ENCODE results near the gene KRT36.

DNA sequence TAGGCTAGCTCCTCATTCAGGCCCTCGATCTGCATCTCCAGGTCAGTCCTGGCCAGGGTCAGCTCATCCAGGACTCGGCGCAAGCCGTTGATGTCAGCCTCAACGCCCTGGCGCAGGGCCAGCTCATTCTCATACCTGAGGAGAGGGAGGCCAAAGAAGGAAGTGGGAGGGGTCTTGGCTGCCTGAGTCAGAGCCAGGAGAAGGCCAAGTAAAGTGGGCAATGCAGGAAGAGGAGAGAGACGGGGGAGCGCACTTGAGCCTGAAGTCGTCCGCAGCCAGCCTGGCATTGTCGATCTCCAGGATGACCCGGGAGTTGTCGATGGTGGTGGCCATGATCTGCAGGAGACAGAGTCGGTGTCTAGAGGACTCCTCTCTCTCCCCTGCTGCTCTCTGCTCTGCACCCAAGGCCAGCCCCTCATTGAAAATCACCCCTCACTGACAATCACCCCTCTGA is 27.1 kb upstream of the KRT36 start:
- TF ChIP-seq, protein P1, sequence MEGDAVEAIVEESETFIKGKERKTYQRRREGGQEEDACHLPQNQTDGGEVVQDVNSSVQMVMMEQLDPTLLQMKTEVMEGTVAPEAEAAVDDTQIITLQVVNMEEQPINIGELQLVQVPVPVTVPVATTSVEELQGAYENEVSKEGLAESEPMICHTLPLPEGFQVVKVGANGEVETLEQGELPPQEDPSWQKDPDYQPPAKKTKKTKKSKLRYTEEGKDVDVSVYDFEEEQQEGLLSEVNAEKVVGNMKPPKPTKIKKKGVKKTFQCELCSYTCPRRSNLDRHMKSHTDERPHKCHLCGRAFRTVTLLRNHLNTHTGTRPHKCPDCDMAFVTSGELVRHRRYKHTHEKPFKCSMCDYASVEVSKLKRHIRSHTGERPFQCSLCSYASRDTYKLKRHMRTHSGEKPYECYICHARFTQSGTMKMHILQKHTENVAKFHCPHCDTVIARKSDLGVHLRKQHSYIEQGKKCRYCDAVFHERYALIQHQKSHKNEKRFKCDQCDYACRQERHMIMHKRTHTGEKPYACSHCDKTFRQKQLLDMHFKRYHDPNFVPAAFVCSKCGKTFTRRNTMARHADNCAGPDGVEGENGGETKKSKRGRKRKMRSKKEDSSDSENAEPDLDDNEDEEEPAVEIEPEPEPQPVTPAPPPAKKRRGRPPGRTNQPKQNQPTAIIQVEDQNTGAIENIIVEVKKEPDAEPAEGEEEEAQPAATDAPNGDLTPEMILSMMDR (IDR thresholded peaks at IDR 0.05): no peak
- TF ChIP-seq POLR2A (IDR thresholded peaks at IDR 0.05): no peak

All from adrenal gland (tissue), 5 donors.